ENCODE results near the gene CTRB1.

DNA sequence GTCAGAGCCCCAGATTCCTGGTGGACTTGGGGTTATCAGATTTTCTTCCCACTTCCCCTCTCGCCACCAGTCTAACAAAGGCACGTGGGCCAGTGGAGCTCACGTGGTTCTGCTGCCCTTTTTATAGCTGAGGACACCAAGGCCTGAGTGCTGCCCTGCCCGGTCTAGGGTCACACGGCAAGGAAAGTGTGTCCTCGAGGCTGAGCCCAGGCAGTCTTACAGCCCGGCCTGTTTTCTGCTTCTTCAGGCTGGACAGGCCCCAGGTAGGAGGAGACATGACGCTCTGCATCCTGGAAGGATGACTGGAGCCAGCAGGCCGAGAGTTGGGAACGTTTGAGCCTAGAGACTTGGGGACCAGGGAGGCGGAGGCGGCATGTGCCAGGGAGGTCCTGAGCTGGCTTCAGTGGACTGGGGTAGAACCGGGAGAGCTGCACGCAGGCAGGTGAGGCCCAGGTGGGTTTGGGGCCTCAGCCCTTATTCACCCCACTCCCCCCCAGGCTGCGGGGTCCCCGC lies 3.5 kb downstream of the CTRB1 start:
- TF ChIP-seq, protein P1, sequence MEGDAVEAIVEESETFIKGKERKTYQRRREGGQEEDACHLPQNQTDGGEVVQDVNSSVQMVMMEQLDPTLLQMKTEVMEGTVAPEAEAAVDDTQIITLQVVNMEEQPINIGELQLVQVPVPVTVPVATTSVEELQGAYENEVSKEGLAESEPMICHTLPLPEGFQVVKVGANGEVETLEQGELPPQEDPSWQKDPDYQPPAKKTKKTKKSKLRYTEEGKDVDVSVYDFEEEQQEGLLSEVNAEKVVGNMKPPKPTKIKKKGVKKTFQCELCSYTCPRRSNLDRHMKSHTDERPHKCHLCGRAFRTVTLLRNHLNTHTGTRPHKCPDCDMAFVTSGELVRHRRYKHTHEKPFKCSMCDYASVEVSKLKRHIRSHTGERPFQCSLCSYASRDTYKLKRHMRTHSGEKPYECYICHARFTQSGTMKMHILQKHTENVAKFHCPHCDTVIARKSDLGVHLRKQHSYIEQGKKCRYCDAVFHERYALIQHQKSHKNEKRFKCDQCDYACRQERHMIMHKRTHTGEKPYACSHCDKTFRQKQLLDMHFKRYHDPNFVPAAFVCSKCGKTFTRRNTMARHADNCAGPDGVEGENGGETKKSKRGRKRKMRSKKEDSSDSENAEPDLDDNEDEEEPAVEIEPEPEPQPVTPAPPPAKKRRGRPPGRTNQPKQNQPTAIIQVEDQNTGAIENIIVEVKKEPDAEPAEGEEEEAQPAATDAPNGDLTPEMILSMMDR (IDR thresholded peaks at IDR 0.05 in 8 of 11, conservative IDR thresholded peaks at IDR 0.05 in 3 of 11), result no peak
- no peak for TF ChIP-seq POLR2A (IDR thresholded peaks at IDR 0.05)
- TF ChIP-seq POLR2AphosphoS5 (IDR thresholded peaks at IDR 0.05), result no peak
